GM23248 (cell line): ENCODE data around the gene MROH7. TPM values are rescaled to one million over a fixed set of nuclear protein-coding genes. Genes with fewer than 3 reads are reported as not detected.

Experiments
- DNase-seq: peaks from one replicate; pipeline ENCODE4 v3.0.0-alpha.2; 2015
- H2AFZ ChIP-seq: fragments of 200-600 bp; sonication (generic); 2 replicates; pipeline ENCODE4 v1.6.1; 2016; ENCODE audit warnings: antibody characterized with exemption
- H3F3A ChIP-seq: fragments of 200-600 bp; sonication (generic); 2 replicates; pipeline ENCODE4 v1.6.1; 2016; ENCODE audit warnings: mild to moderate bottlenecking, antibody characterized with exemption, mixed run types; ENCODE audit not compliant: insufficient read depth
- H3K27ac ChIP-seq: fragments of 200-600 bp; sonication (generic); 2 replicates; pipeline ENCODE4 v1.5.1; 2016; ENCODE audit warnings: mild to moderate bottlenecking
- H3K27me3 ChIP-seq: fragments of 200-600 bp; sonication (generic); replicated peaks from 2 replicates; pipeline ENCODE4 v1.6.1; 2016; ENCODE audit warnings: mild to moderate bottlenecking; ENCODE audit not compliant: insufficient read depth
- H3K36me3 ChIP-seq: fragments of 200-600 bp; sonication (generic); 2 replicates; pipeline ENCODE4 v1.6.1; 2016; ENCODE audit warnings: low read depth, mild to moderate bottlenecking
- H3K4me1 ChIP-seq: fragments of 200-600 bp; sonication (generic); 2 replicates; pipeline ENCODE4 v1.6.1; 2016; ENCODE audit warnings: mild to moderate bottlenecking; ENCODE audit not compliant: insufficient read depth
- H3K4me2 ChIP-seq: fragments of 200-600 bp; sonication (generic); one replicate; pipeline ENCODE4 v1.6.1; 2016; ENCODE audit warnings: mild to moderate bottlenecking; ENCODE audit not compliant: unreplicated experiment
- H3K4me3 ChIP-seq: fragments of 200-600 bp; sonication (generic); 2 replicates; pipeline ENCODE4 v1.5.1; 2016; ENCODE audit warnings: mild to moderate bottlenecking
- H3K79me2 ChIP-seq: fragments of 200-600 bp; sonication (generic); 2 replicates; pipeline ENCODE4 v1.6.1; 2016; ENCODE audit warnings: mild to moderate bottlenecking; ENCODE audit not compliant: insufficient read depth
- H3K9ac ChIP-seq: fragments of 200-600 bp; sonication (generic); 2 replicates; pipeline ENCODE4 v1.6.1; 2016; ENCODE audit warnings: mild to moderate bottlenecking
- H3K9me2 ChIP-seq: fragments of 200-600 bp; sonication (generic); 2 replicates; pipeline ENCODE4 v1.6.1; 2016; ENCODE audit warnings: mixed run types, mild to moderate bottlenecking, moderate library complexity; ENCODE audit not compliant: insufficient read depth
- H3K9me3 ChIP-seq: fragments of 200-600 bp; sonication (generic); one replicate; pipeline ENCODE4 v1.6.1; 2017; ENCODE audit warnings: low read depth
- H4K20me1 ChIP-seq: fragments of 200-600 bp; sonication (generic); 2 replicates; pipeline ENCODE4 v1.6.0; 2016; ENCODE audit not compliant: insufficient read depth
- EZH2 ChIP-seq: fragments of 200-600 bp; sonication (generic); IDR thresholded peaks from 2 replicates; pipeline ENCODE4 v1.6.1; 2018; ENCODE audit warnings: antibody characterized with exemption, mild to moderate bottlenecking; ENCODE audit not compliant: insufficient read depth, poor library complexity, severe bottlenecking
- EZH2phosphoT487 ChIP-seq: fragments of 200-600 bp; sonication (generic); IDR thresholded peaks from 2 replicates; pipeline ENCODE4 v1.6.1; 2018; ENCODE audit warnings: antibody characterized with exemption, moderate library complexity, mild to moderate bottlenecking, low read depth; ENCODE audit not compliant: insufficient read depth
- WGBS, 2 experiments: methylation state at CpG; one replicate each; pipeline ENCODE4 v1.1.6; 2015 to 2017; ENCODE audit warnings: low lambda C conversion rate in 2 of 2, low coverage in 1 of 2; ENCODE audit errors: missing lambda C conversion rate in 2 of 2; 5-methylcytosine and 5-hydroxymethylcytosine counted together
- in situ Hi-C: fragments of 300-500 bp; cut with MboI; formaldehyde crosslinking; loops from 2 replicates; pipeline ENCODE4 v1.15.0; 2020
- polyA plus RNA-seq: library from polyadenylated mRNA; unstranded; fragments of >200 nt; fragmentation: Nextera tagmentation; extraction: Ambion mirVana; gene quantifications from 2 replicates; pipeline ENCODE4 v1.2.1, GENCODE V29; 2016
- total RNA-seq: library from RNA; depleted of rRNA; stranded (reverse); fragments of >200 nt; shearing (Covaris generic); gene quantifications from 2 replicates; pipeline ENCODE4 v1.2.3, GENCODE V29; 2014

Gene MROH7
- total and polyA plus RNA-seq, 2 experiments from 2014 or later: 0.13 to 0.65 TPM

DNA sequence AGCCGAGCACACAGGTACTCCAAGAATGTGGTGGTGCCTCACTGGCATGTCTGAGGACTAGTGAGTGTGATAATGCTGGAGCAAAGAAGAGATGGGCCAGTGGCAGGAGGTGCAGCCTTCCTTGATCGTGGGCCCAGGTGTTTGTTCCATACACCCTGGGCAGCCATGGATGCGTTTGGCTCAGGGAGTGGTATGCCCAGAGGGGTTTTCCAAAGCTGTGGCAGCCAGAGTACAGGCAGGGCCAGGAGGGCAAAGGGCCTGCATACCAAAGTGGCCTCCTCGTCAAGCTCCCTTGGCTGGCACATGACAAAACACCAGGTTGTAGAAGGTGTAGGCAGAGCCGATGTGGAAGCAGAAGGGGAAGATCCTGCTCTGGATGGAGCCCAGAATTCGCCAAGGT lies 103.7 kb downstream of the MROH7 start:
- Histone ChIP-seq H3K9me2 (no peaks in the 10 kb centered on the region), H3K4me2 (no peak overlapping the region), H2AFZ (no peak overlapping the region), H4K20me1 (no peaks in the 10 kb centered on the region), H3K79me2 (no peaks in the 10 kb centered on the region), H3K27ac (no peak overlapping the region), H3K9me3 (no peaks in the 10 kb centered on the region), H3K36me3 (peaks cover 11% of the 10 kb centered on the region), H3K4me1 (no peaks in the 10 kb centered on the region), H3F3A (no peaks in the 10 kb centered on the region), H3K9ac (no peak overlapping the region), H3K4me3 (no peak overlapping the region), H3K27me3 (no peaks in the 10 kb centered on the region)
- no peak for DNase-seq
- in situ Hi-C loops: no loop called here
- TF ChIP-seq EZH2phosphoT487 (no peak), EZH2 (no peak)
- WGBS, 2 experiments: 79 to 82% methylated on average over 6 of the region's 6 CpGs

DNA sequence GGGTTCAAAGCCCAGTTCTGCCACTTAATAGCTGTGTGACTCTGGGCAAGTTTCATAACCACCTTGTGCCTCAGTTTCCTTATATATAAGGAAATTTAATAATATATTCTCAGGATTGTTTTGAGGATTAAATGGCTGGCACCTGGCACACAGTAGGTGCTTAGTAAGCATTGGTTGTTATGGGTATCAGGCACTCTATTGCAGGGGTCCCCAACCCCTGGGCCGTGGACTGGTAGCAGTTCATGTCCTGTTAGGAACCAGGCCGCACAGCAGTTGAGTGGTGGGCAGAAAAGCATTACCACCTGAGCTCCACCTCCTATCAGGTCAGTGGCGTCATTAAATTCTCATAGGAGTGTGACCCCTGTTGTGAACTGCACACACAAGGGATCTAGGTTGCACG lies 104.3 kb downstream of the MROH7 start:
- no peaks in the 10 kb centered on the region for H4K20me1 ChIP-seq
- peaks cover 10% of the 10 kb centered on the region for H3K36me3 ChIP-seq
- no peaks in the 10 kb centered on the region for H3F3A ChIP-seq
- WGBS, 2 experiments: 64 to 69% methylated on average over 4 of the region's 4 CpGs
- no peaks in the 10 kb centered on the region for H3K4me1 ChIP-seq
- H3K79me2 ChIP-seq: no peaks in the 10 kb centered on the region
- DNase-seq: no peak
- no peak for TF ChIP-seq EZH2
- TF ChIP-seq EZH2phosphoT487: no peak
- no peak overlapping the region for H3K9ac ChIP-seq
- no peaks in the 10 kb centered on the region for H3K9me3 ChIP-seq
- H2AFZ ChIP-seq: no peak overlapping the region
- in situ Hi-C loops: no loop called here
- no peak overlapping the region for H3K27ac ChIP-seq
- no peak overlapping the region for H3K4me3 ChIP-seq
- no peaks in the 10 kb centered on the region for H3K27me3 ChIP-seq
- no peaks in the 10 kb centered on the region for H3K9me2 ChIP-seq
- H3K4me2 ChIP-seq: no peak overlapping the region

DNA sequence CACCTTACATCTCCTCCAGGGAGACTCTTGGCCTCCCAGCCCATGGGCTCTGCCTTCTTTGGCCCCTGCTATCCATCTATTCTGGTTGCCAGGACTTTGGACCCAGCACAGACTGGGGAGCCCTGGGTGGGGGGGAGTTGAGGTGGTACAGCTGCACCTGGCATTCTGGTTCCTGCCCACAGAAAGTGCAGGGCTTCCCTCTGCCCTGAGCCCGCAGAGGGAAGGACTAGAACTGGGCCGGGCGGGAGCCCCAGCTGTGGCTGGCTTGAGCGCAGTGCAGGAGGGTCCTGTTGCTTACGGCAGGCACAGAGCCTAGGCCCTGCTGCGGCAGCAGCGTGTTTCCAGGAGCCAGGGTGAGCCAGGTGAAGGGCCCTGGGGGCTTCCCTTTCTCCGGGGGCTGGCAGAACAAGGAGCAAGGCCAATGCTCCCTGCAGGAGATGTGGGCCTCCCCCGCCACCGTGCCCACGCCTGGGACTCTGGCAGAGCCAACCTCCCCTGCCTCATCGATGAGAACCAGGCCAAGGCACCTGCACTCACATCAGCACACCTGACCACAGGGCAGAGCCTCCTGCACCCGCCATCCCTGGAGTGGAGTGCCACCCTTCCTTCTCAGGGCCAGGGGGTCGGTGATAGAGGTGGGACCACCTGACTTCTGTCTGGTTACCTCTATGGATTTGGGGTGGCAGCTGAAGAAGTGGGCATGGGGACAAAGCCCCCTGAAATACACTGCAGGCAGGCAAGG lies 106.7 kb downstream of the MROH7 start:
- no peaks in the 10 kb centered on the region for H3K36me3 ChIP-seq
- no peak for DNase-seq
- H3K4me3 ChIP-seq: no peak overlapping the region

GRCh38 chr1:54750596-54750995 lies 109.0 kb downstream of the MROH7 start:
- no peaks in the 10 kb centered on the region for H3K9me3 ChIP-seq
- in situ Hi-C loops: no loop called here
- no peak for TF ChIP-seq EZH2phosphoT487
- no peak for TF ChIP-seq EZH2
- no peak overlapping the region for H2AFZ ChIP-seq
- H3K4me3 ChIP-seq: no peak overlapping the region
- no peaks in the 10 kb centered on the region for H4K20me1 ChIP-seq
- no peak overlapping the region for H3K9ac ChIP-seq
- H3K27me3 ChIP-seq: no peaks in the 10 kb centered on the region
- H3K27ac ChIP-seq: no peak overlapping the region
- no peaks in the 10 kb centered on the region for H3K36me3 ChIP-seq
- WGBS, 2 experiments: 63 to 72% methylated on average over 6 of the region's 6 CpGs
- H3K79me2 ChIP-seq: no peaks in the 10 kb centered on the region
- no peak for DNase-seq
- no peaks in the 10 kb centered on the region for H3F3A ChIP-seq
- no peaks in the 10 kb centered on the region for H3K4me1 ChIP-seq
- H3K9me2 ChIP-seq: no peaks in the 10 kb centered on the region
- H3K4me2 ChIP-seq: no peak overlapping the region

More for the DNA sequence above, 106.7 kb downstream of the MROH7 start:
- Histone ChIP-seq H3K27me3 (no peaks in the 10 kb centered on the region), H3K4me2 (no peak overlapping the region), H3K4me1 (no peaks in the 10 kb centered on the region), H3K9ac (no peak overlapping the region), H3K79me2 (no peaks in the 10 kb centered on the region), H4K20me1 (no peaks in the 10 kb centered on the region), H3K27ac (no peak overlapping the region), H2AFZ (no peak overlapping the region), H3F3A (no peaks in the 10 kb centered on the region), H3K9me2 (no peaks in the 10 kb centered on the region), H3K9me3 (no peaks in the 10 kb centered on the region)
- in situ Hi-C loops: no loop called here
- WGBS, 2 experiments: 78 to 80% methylated on average over 14 of the region's 14 CpGs
- TF ChIP-seq EZH2phosphoT487: no peak
- TF ChIP-seq EZH2: no peak
